Coronary artery (tissue), 2 donors: Measurements from ENCODE around the gene FBXL17.

Source experiments
- DNase-seq: peaks from one replicate; pipeline ENCODE4 v3.0.0-alpha.2; 2017; ENCODE audit warnings: low spot score
- H3K27ac ChIP-seq, 2 donors: fragments of 200-600 bp; sonication (generic); one replicate each; pipeline ENCODE4 v1.5.1; 2016 to 2019
- H3K4me3 ChIP-seq: fragments of 200-600 bp; sonication (generic); 2 replicates; pipeline ENCODE4 v1.5.1; 2016; ENCODE audit warnings: mild to moderate bottlenecking, moderate library complexity
- TF ChIP-seq, protein P1 (sequence below): fragments of 200-600 bp; sonication (generic); IDR thresholded peaks from one replicate; pipeline ENCODE4 v1.5.1; 2019; ENCODE audit warnings: antibody characterized with exemption

The FBXL17 gene

GRCh38 chr5:107930891-107931290 is 451.0 kb downstream of the FBXL17 start:
- DNase-seq: no peak
- H3K4me3 ChIP-seq: no peak overlapping the region
- TF ChIP-seq, protein P1, sequence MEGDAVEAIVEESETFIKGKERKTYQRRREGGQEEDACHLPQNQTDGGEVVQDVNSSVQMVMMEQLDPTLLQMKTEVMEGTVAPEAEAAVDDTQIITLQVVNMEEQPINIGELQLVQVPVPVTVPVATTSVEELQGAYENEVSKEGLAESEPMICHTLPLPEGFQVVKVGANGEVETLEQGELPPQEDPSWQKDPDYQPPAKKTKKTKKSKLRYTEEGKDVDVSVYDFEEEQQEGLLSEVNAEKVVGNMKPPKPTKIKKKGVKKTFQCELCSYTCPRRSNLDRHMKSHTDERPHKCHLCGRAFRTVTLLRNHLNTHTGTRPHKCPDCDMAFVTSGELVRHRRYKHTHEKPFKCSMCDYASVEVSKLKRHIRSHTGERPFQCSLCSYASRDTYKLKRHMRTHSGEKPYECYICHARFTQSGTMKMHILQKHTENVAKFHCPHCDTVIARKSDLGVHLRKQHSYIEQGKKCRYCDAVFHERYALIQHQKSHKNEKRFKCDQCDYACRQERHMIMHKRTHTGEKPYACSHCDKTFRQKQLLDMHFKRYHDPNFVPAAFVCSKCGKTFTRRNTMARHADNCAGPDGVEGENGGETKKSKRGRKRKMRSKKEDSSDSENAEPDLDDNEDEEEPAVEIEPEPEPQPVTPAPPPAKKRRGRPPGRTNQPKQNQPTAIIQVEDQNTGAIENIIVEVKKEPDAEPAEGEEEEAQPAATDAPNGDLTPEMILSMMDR: no peak
- H3K27ac ChIP-seq: no peak overlapping the region

- Histone ChIP-seq H3K27ac (no peak overlapping the region), H3K4me3 (no peak overlapping the region)
- no peak for DNase-seq
- TF ChIP-seq, protein P1: no peak
Measured at GRCh38 chr5:107930092-107930491, 451.8 kb downstream of the FBXL17 start.

DNA sequence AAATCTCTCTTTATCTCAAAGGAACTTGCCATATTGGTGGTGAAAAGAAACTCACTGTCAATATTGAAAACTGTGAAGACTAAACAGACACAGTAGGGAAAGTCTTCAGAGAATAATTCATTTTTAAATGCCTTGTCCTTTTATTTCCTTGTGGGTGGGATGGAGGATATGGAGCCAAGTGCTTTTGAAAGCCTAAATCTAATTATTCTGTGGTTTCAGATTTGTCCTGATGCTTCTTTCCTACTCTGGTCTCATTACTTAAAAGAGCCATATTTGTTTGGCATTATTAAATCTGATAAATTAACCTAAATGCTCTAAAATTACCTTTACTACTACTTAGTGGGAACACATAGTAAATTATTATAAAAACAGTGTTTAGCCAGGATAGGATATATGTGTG is 452.8 kb downstream of the FBXL17 start:
- TF ChIP-seq, protein P1: no peak
- Histone ChIP-seq H3K27ac (no peak overlapping the region), H3K4me3 (no peak overlapping the region)
- DNase-seq: no peak

DNA sequence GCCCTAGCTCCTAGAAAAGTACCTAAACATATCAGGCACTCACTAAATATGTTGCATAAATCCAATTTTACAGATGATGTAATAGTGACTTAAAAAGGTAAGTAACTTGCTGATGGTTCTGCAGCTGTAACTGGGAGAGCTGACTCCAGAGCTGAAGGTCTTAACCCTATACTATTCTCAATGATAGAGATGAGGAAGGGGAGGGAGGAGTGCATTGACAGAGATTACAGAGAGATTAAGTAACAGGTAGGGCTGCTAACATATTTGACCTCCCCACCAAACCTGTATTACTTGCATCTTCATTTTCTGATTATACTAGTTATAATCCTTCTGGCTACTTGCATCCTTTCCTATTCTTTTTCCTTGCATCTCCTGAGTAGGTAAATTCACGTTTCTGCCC is 455.8 kb downstream of the FBXL17 start:
- no peak overlapping the region for H3K4me3 ChIP-seq
- TF ChIP-seq, protein P1: no peak
- no peak for DNase-seq
- no peak overlapping the region for H3K27ac ChIP-seq

DNA sequence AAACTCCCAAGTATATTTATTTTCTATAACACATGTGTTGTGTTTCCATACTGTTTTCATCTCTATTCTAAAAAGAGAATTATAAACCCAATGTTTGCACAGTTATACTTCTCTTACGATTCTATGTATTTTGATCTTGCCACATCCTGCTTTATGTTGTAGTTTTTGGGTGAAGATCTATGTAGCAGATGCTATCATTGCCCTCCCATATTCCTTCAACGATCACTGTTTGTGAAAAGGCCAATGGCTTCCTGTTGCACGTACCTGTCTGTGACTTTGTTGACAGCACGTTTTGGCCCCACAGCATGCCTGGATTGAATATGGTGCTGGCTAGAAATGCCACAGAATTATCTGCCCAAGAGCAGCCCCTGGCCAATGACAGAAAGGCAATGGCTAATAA is 456.7 kb downstream of the FBXL17 start:
- H3K4me3 ChIP-seq: no peak overlapping the region
- no peak for DNase-seq
- no peak overlapping the region for H3K27ac ChIP-seq
- TF ChIP-seq, protein P1: no peak

- no peak overlapping the region for H3K4me3 ChIP-seq
- TF ChIP-seq, protein P1: no peak
- no peak overlapping the region for H3K27ac ChIP-seq
- DNase-seq: no peak
Measured at GRCh38 chr5:107919969-107920368, 461.9 kb downstream of the FBXL17 start.

DNA sequence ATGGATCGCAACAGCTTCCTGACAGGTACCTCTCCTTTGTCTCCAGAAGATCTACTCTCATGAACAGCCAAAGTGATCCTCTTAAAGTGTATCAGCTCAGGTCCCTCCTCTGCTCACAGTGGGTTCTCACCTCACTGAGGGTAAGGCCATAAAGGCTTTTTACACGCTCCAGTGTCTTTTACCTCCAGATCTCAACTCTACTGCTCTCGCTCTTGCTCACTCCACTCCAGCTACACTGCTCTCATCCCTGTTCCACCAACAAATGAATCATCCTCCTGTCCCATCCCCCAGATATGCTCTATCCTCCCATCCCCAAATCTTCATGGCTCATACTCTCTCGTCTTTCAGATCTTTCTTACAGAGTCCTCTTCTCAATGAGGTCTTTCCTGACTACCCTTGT is 462.5 kb downstream of the FBXL17 start:
- no peak for DNase-seq

More for the DNA sequence above, 462.5 kb downstream of the FBXL17 start:
- Histone ChIP-seq H3K4me3 (no peak overlapping the region), H3K27ac (no peak overlapping the region)
- TF ChIP-seq, protein P1: no peak
